OCI-LY1 (cell line): ENCODE data around the gene UCHL5.

Source experiments
- H2AFZ ChIP-seq: fragments of 200-600 bp; sonication (generic), shearing (Covaris generic); 2 replicates; pipeline ENCODE4 v1.6.0; 2014; ENCODE audit warnings: antibody characterized with exemption, mild to moderate bottlenecking, low read length
- H3F3A ChIP-seq: fragments of 200-600 bp; sonication (generic), shearing (Covaris generic); 2 replicates; pipeline ENCODE4 v1.6.0; 2014; ENCODE audit warnings: mild to moderate bottlenecking, antibody characterized with exemption, low read length, moderate library complexity; ENCODE audit not compliant: insufficient read depth
- H3K27ac ChIP-seq: fragments of 200-600 bp; sonication (generic); 2 replicates; pipeline ENCODE4 v1.5.1; 2014; ENCODE audit warnings: low read length, mixed run types, mild to moderate bottlenecking, low read depth; ENCODE audit not compliant: poor library complexity, severe bottlenecking
- H3K27me3 ChIP-seq: fragments of 200-600 bp; sonication (generic); 2 replicates; pipeline ENCODE4 v1.6.0; 2014; ENCODE audit warnings: antibody characterized with exemption, mild to moderate bottlenecking, low read length, moderate library complexity; ENCODE audit not compliant: insufficient read depth
- H3K36me3 ChIP-seq: fragments of 200-600 bp; sonication (generic); 2 replicates; pipeline ENCODE4 v1.6.1; 2014; ENCODE audit warnings: mild to moderate bottlenecking, antibody characterized with exemption, low read length, moderate library complexity, mixed read lengths; ENCODE audit not compliant: insufficient read depth
- H3K4me1 ChIP-seq: fragments of 200-600 bp; sonication (generic); 2 replicates; pipeline ENCODE4 v1.5.1; 2014; ENCODE audit warnings: mild to moderate bottlenecking, low read length, moderate library complexity; ENCODE audit not compliant: insufficient read depth, severe bottlenecking
- H3K4me2 ChIP-seq: fragments of 200-600 bp; sonication (generic), shearing (Covaris generic); 2 replicates; pipeline ENCODE4 v1.6.1; 2014; ENCODE audit warnings: low read length
- H3K4me3 ChIP-seq: fragments of 200-600 bp; sonication (generic); 2 replicates; pipeline ENCODE4 v1.5.1; 2014; ENCODE audit warnings: low read length, low read depth, mild to moderate bottlenecking, mixed read lengths; ENCODE audit not compliant: poor library complexity, severe bottlenecking
- H3K79me2 ChIP-seq: fragments of 200-600 bp; shearing (Covaris generic); 2 replicates; pipeline ENCODE4 v1.6.1; 2016; ENCODE audit warnings: mixed run types, low read length, mixed read lengths; ENCODE audit not compliant: insufficient read depth
- H3K9ac ChIP-seq: fragments of 200-600 bp; sonication (generic), shearing (Covaris generic); 2 replicates; pipeline ENCODE4 v1.6.1; 2014; ENCODE audit warnings: mild to moderate bottlenecking, low read length, mixed read lengths
- H3K9me2 ChIP-seq: fragments of 200-600 bp; sonication (generic), shearing (Covaris generic); 2 replicates; pipeline ENCODE4 v1.6.1; 2014; ENCODE audit warnings: low read depth, mild to moderate bottlenecking, low read length, mixed read lengths
- H3K9me3 ChIP-seq: fragments of 200-600 bp; shearing (Covaris generic); 2 replicates; pipeline ENCODE4 v1.6.1; 2014; ENCODE audit warnings: low read length, mixed read lengths
- H4K20me1 ChIP-seq: fragments of 200-600 bp; sonication (generic), shearing (Covaris generic); 2 replicates; pipeline ENCODE4 v1.6.0; 2016; ENCODE audit warnings: mild to moderate bottlenecking, low read length; ENCODE audit not compliant: insufficient read depth
- CTCF ChIP-seq: fragments of 200-600 bp; sonication (generic), shearing (Covaris generic); IDR thresholded peaks from 2 replicates; pipeline ENCODE4 v1.5.1; 2017; ENCODE audit warnings: mild to moderate bottlenecking, antibody characterized with exemption, low read length, moderate library complexity, mixed read lengths
- EZH2 ChIP-seq: fragments of 200-600 bp; sonication (generic), shearing (Covaris generic); IDR thresholded peaks from 2 replicates; pipeline ENCODE4 v1.8.0; 2017; ENCODE audit warnings: borderline replicate concordance, mixed run types, mild to moderate bottlenecking, antibody characterized with exemption, low read length, moderate library complexity, mixed read lengths

Gene UCHL5

GRCh38 chr1:192973988-192974387 lies 85.2 kb downstream of the UCHL5 start:
- no peaks in the 10 kb centered on the region for H3K36me3 ChIP-seq
- no peak overlapping the region for H2AFZ ChIP-seq
- H3K9me3 ChIP-seq: no peaks in the 10 kb centered on the region
- H3K4me1 ChIP-seq: no peaks in the 10 kb centered on the region
- no peak overlapping the region for H3K4me3 ChIP-seq
- no peak overlapping the region for H3K4me2 ChIP-seq
- no peaks in the 10 kb centered on the region for H3K9me2 ChIP-seq
- H4K20me1 ChIP-seq: no peaks in the 10 kb centered on the region
- H3F3A ChIP-seq: no peaks in the 10 kb centered on the region
- no peak overlapping the region for H3K27ac ChIP-seq
- H3K79me2 ChIP-seq: no peaks in the 10 kb centered on the region
- TF ChIP-seq CTCF: no peak
- TF ChIP-seq EZH2: no peak
- H3K27me3 ChIP-seq: no peaks in the 10 kb centered on the region
- no peak overlapping the region for H3K9ac ChIP-seq

GRCh38 chr1:192973202-192973601 lies 86.0 kb downstream of the UCHL5 start:
- H3K9me2 ChIP-seq: no peaks in the 10 kb centered on the region

GRCh38 chr1:192969091-192969490 lies 90.1 kb downstream of the UCHL5 start:
- Histone ChIP-seq H3K4me2 (no peak overlapping the region), H4K20me1 (no peaks in the 10 kb centered on the region), H3K9me3 (no peaks in the 10 kb centered on the region), H3K36me3 (no peaks in the 10 kb centered on the region), H2AFZ (no peak overlapping the region), H3K4me1 (no peaks in the 10 kb centered on the region), H3K79me2 (no peaks in the 10 kb centered on the region), H3F3A (no peaks in the 10 kb centered on the region; the same call in 1 of the 2 replicates), H3K9me2 (no peaks in the 10 kb centered on the region), H3K4me3 (no peak overlapping the region), H3K27ac (no peak overlapping the region), H3K27me3 (no peaks in the 10 kb centered on the region), H3K9ac (no peak overlapping the region)
- TF ChIP-seq EZH2 (no peak), CTCF (no peak)

More at GRCh38 chr1:192973202-192973601, 86.0 kb downstream of the UCHL5 start:
- Histone ChIP-seq H3K9me3 (no peaks in the 10 kb centered on the region), H3K4me2 (no peak overlapping the region), H4K20me1 (no peaks in the 10 kb centered on the region), H3K9ac (no peak overlapping the region), H3K4me3 (no peak overlapping the region), H2AFZ (no peak overlapping the region), H3K79me2 (no peaks in the 10 kb centered on the region), H3K27me3 (no peaks in the 10 kb centered on the region), H3K27ac (no peak overlapping the region), H3F3A (no peaks in the 10 kb centered on the region; the same call in 1 of the 2 replicates), H3K4me1 (no peaks in the 10 kb centered on the region), H3K36me3 (no peaks in the 10 kb centered on the region)
- TF ChIP-seq CTCF: no peak
- TF ChIP-seq EZH2: no peak
